MM.1S (cell line): ENCODE data around the gene DPP9.

ENCODE experiments used
- CTCF ChIP-seq: fragments of 300-600 bp; sonication (generic); IDR thresholded peaks from 2 replicates; pipeline ENCODE4 v1.5.1; 2016; ENCODE audit warnings: antibody characterized with exemption, low read length, mixed read lengths
- EZH2 ChIP-seq: fragments of 300-600 bp; sonication (generic); optimal IDR thresholded peaks from 2 replicates; pipeline ENCODE3; 2017; ENCODE audit warnings: low read depth, mild to moderate bottlenecking, antibody characterized with exemption, low read length, mixed read lengths
- EZH2phosphoT487 ChIP-seq: fragments of 300-600 bp; sonication (generic); IDR thresholded peaks from 2 replicates; pipeline ENCODE4 v1.6.1; 2018; ENCODE audit warnings: antibody characterized with exemption, low read length

DNA sequence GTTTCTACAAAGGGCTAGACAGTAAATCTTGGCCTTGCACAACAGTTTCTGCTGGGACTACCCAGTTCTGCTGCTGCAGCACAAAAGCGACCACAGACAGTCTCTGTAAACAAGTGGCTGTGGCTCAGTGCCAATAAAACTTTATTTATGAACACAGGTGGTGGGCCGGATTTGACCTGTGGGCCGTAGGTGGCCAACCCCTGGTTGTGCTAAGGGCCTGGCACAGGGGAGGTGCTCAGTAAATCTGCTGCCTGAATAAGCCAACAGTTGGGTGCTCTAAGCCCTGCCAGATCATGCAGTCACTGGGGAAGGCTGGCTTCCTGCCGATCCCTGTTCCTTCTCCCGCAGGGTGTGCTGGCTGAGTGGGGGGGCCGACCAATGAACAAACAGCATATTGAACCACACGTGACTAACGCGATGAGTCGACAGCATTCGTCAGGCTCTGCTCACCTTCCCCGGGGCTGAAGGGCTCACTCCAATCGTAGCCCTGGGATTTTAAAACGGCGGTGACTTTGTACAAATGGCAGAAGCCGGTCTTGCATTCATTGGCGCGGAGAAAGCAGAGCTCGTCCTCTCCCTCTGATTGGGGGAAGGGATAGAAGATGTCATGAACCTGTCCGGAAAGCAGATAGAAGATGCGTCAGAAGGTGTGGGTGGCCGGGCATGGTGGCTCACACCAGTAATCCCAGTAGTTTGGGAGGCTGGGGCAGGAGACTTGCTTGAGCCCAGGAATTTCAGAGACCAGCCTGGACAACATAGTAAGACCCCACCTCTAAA is 29.2 kb downstream of the DPP9 start:
- no peak for TF ChIP-seq CTCF
- TF ChIP-seq EZH2phosphoT487 = no peak
- TF ChIP-seq EZH2 = no peak
